ENCODE measurements around the gene TACR2.

- TF ChIP-seq CTCF (IDR thresholded peaks at IDR 0.05 in 4 of 5, conservative IDR thresholded peaks at IDR 0.05 in 1 of 5) (no peak), POLR2A (IDR thresholded peaks at IDR 0.05) (no peak)
Observed at GRCh38 chr10:69361303-69361614, 55.5 kb downstream of the TACR2 start.
